ENCODE data around the gene GNLY.

Gene GNLY

GRCh38 chr2:85678377-85678776 lies 15.8 kb upstream of the GNLY start:
- no peak for TF ChIP-seq CTCF (IDR thresholded peaks at IDR 0.05; ENCODE audit: control insufficient read depth, extremely low read depth, insufficient read depth)
- no peak for DNase-seq (ENCODE audit: low read depth)
- H3K4me3 ChIP-seq (ENCODE audit: low read depth, low read length), result no peak overlapping the region

- DNase-seq (ENCODE audit: low read depth), result peak; percentile 46
- 0 out of 2 replicates have a peak overlapping the region, but pooled peaks have one; percentile 13 for H3K4me3 ChIP-seq (ENCODE audit: low read depth, low read length)
- peak; percentile 97 for TF ChIP-seq CTCF (IDR thresholded peaks at IDR 0.05; ENCODE audit: control insufficient read depth, extremely low read depth, insufficient read depth)
Observed at GRCh38 chr2:85678794-85679672, 15.1 kb upstream of the GNLY start.

- no peak for DNase-seq (ENCODE audit: low read depth)
- TF ChIP-seq CTCF (IDR thresholded peaks at IDR 0.05; ENCODE audit: control insufficient read depth, extremely low read depth, insufficient read depth), result no peak
- H3K4me3 ChIP-seq (ENCODE audit: low read depth, low read length), result no peak overlapping the region
Observed at GRCh38 chr2:85680707-85681371, 13.3 kb upstream of the GNLY start.

GRCh38 chr2:85681372-85681763 lies 12.8 kb upstream of the GNLY start:
- no peak overlapping the region for H3K4me3 ChIP-seq (ENCODE audit: low read depth, low read length)
- no peak for DNase-seq (ENCODE audit: low read depth)
- no peak for TF ChIP-seq CTCF (IDR thresholded peaks at IDR 0.05; ENCODE audit: control insufficient read depth, extremely low read depth, insufficient read depth)

GRCh38 chr2:85681776-85682175 lies 12.4 kb upstream of the GNLY start:
- TF ChIP-seq CTCF (IDR thresholded peaks at IDR 0.05; ENCODE audit: control insufficient read depth, extremely low read depth, insufficient read depth), result no peak
- DNase-seq (ENCODE audit: low read depth), result no peak
- no peak overlapping the region for H3K4me3 ChIP-seq (ENCODE audit: low read depth, low read length)

GRCh38 chr2:85682378-85682777 lies 11.8 kb upstream of the GNLY start:
- DNase-seq (ENCODE audit: low read depth), result no peak
- TF ChIP-seq CTCF (IDR thresholded peaks at IDR 0.05; ENCODE audit: control insufficient read depth, extremely low read depth, insufficient read depth), result no peak
- H3K4me3 ChIP-seq (ENCODE audit: low read depth, low read length), result no peak overlapping the region
